CD4-positive, alpha-beta T cell treated with Interleukin-6 for 4 hours (primary cell): Measurements from ENCODE around the gene NFATC2.
A peak's percentile ranks its signal among the peaks of the same experiment; 100 is the strongest.
"Not testable (repeated sequence)": the region's sequence is repeated elsewhere in the genome, so short reads cannot be mapped to it uniquely, and the experiment has no call there.

Source experiments
- DNase-seq: peaks from one replicate; pipeline ENCODE4 v3.0.0-alpha.2; 2020; ENCODE audit warnings: mixed read lengths

The NFATC2 gene

DNA sequence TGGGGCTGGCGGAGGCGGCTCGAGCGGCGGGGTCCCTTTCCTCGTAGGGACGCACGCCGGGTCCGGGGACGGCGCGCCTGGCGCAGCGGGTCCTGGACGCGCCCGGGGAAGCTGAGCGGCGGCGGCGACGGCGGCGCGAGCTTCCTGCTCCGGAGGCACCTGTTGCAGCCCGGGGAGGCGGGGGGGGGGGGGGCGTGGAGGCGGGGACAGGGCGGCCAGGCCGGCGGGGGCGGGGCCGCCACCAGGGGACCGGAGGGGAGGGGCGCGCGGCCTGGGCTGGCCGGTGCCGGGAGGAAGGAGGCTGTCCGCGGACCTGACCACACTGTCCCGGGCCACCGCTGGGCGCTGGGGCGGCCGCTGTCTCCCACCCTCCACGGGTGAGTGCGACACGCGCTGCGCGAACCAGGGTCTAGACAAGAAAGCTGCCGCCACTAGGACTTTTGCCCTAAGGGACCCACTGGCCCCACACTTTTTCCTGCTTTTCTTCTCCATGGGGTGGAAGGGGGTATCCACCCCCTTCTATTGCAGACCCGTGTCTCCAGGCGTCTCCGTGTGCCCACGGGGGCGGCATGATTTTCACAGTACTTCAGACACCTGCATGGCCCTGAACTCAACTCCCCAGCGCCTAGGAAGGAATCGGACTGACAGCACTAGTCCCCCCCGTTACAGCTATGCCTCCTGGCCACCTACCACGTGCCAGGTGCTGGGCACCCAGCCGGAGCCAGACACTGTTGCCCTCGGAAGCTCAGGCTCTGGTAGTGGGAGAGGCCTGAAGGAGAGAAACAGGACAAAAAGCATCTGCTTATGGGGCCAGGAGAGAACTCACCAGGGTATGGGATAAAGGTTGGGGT is at the start of gene NFATC2:
Gene NFATC2 (minus strand): TSS at position 149 of the 851 bp plus-strand sequence. CDS start 220 bp downstream, outside the sequence.
- peak; percentile 80 for DNase-seq

DNA sequence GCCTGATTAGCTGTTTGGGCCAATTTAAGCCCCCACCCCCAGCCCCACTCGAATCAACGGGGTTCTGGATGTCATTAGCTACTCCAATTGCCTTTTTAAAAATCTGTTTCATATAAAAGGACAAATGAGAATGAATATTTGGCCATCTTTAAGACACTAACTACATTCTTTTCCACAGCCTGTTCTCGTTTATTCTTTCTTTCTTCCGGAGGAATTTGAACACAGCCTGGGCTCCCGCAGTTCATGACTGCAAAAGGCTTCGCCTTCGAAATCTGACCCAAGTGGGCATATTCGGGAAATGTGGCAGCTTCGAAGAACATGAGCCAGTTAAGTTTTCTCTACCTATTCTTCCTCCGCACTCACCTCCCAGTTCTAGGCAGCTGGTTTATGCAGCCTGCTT is 49.4 kb upstream of the NFATC2 start:
- no peak for DNase-seq

DNA sequence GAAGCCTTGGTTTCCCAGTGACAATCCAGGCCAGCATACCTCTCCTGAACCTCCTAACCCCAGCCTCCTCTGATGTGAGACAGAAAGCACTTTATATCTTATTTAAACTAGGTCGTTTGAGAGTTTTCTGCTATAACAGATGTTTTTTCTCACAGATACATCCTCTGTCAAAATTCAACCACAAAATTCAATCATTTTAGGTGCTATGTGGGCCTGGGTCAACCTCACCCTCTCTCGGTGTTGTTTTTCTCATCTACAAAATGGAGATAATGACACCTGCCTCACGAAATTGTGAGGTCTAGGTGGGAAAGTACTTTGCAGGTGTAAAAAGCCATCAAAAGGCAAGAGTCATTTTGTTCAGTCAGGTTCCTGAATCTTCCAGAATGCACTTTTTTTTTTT is 46.2 kb upstream of the NFATC2 start:
- DNase-seq: no peak

DNA sequence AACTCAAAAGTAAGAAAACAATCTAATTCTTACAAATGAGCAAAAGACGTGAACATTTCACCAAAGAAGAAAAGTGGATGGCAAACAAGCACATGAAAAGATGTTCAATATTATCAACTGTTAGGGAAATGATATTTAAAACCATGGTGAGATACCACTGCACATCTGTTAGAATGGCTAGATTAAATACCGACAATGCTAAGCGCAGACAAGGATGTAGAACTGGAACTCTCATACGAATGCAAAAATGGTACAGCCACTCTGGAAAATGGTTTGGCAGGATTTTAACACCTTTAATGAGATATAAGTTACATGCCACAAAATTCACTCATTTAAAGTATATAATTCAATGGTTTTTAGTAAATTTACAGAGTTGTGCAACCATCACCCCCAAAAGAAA is 44.6 kb upstream of the NFATC2 start:
- DNase-seq: no peak

DNA sequence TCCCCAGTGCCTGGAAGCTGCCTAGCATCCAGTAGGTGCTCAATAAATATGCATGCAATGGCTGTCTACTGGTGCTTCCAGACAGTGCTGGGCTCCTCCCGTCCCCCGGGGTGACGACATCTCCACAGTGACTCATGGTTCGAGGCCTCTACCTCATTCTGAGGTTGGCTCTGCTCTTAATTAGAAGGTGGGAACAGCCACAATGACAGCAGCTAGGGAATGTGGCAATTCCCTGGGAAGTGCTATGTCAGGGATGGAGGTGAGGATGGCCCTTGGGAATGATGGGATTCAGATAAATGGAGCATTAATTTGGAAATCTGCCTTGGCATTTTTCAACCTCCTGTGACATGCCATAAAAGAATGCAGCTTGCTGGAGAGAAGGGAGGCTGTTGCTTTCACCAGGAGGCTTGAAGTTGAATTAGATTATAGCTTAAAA is 43.5 kb upstream of the NFATC2 start:
- DNase-seq: no peak

DNA sequence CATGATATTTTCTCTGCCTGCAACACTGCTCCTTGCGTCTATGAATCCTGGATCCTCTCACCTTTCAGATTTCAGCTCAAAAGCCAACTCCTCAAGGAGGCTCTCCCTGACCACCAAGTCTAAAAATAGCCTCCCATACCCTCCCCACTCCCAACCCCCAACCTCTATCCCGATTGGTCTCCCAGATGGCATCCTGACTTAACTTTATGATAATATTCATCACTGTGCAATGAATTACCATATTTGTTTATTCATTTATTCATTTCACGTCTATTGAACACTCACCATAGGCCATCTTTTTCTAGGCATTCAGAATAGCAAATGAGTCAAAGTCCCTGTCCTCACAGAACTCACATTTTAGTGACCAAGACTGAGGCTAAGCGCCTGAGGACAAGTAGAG is 42.6 kb upstream of the NFATC2 start:
- no peak for DNase-seq

DNA sequence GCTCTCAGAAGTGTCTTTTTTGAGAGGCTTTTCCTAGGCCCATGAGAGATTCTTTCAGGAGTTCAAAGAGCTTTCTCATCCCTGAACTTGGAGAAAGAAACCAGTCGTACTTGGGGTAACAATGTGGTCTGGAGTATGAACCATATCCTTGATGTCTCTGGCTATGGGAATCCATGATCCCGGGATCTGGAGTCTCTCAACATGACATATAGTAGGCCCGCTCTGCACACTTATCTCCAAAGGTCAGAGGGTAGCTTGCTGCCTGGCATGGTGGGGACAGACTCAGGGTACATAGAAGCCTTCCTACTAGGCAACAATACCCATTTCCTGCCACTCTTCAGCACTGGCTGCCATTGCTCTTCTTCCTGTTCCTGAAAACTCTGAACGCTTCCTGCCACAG is 42.2 kb upstream of the NFATC2 start:
- DNase-seq: no peak

DNA sequence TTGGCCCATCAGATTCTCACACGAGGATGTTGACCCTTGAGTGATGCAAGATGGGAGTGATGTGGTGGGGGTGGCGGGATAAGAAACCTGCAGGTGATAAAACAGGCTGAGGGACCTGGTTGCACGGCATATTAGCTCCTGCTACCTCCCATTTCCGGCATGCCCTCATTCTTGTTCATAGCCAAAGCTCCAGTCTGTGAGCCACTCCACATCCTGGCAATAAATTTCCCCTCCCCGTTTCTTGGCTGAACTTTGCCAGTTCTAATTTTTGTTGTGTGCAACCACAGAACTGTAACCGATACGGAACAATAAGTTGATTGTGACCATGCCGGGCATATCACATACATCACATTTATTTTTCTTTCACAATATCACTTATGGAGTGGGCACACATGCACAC is 41.6 kb upstream of the NFATC2 start:
- DNase-seq: no peak

DNA sequence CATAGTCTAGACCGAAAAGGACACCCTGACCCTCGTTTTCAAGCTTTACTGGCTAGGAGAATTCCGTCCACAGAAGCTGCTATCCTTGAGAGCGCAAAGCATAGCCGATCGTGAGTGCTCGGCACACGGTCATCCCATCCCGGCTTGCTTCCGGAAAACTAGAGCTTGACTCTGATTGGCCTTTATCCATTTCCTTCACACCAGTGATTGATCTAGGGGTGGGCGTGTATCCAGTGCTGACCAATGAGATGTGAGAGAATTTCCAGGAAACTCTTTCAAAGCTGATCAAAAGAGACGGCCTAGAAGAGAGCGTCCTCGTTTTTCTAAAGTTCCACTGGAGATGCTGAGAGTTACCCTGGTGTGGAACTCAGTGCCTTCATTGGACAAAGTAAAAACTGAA is 41.0 kb upstream of the NFATC2 start:
- DNase-seq: no peak

DNA sequence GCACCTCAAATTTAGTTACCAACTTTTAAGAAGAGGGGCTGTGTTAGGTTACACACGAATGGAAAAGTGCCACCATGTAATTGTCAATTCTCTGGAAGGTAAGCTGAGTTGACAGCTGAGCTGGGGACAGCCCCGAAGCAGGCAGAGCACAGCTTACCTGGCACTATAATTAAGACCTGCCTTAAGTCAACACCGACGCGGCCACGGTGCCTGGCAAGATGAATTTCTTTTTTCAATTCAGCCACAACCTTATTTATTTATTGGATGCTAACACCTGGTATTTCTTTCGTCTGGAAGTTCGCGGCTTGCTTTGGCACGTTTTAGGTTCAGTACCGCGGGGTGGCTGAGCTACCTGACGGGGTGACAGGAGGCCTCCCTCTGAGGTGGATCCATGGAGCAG is 40.6 kb upstream of the NFATC2 start:
- no peak for DNase-seq

DNA sequence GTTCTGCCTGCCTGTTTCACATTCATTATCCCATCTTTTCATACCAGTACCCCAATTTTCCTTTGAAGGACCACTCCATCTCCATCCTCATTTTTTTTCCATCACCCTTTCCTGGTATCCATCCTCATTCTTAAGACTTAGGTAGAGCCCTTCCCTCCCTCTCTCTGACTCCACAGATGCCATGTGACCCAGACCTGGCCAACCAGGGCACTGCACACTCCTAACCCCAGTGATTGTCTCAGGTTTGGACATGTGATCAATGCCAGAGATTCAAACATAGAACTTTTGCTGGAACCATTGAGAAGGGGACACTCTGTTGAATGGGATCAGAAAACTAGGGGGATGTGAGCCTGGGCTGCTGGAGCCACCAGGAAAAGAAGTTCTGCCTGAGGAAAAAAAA is 39.1 kb upstream of the NFATC2 start:
- DNase-seq: no peak

DNA sequence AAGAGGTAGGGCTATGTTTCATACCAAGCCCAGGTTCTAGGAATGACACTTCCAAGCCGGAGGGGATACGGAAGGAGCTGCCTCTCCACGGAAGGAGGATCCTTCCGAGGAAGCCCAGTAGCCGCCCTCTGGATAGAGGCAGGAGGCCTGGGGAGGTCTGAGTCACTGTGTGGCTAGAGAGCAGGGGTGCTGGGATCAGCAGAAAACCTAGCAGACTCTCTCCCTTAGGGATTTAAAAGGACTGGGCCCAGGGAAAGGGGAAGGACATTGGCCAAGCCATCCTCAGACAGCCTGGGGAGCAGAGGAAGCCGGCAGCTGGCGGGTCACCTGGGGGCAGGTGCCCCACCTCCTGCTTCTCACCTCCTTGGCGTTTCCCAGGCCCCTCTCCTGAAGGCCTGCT is 36.6 kb upstream of the NFATC2 start:
- DNase-seq: no peak

DNA sequence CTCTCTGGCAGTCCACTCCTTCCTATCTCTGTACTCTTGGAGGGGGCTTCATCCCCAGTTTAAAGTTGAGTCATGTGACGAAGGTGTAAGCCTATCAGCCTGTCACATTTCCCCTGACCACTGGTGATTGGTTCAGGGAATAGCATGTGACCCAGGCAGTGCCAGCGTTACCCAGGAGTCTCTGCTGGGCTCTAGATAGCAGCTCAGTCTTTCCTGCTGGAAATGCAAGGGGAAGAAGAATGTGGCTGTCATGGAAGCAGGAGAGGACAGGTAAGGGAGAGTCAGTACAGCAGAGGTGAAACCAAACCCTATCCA is 35.6 kb upstream of the NFATC2 start:
- no peak for DNase-seq

DNA sequence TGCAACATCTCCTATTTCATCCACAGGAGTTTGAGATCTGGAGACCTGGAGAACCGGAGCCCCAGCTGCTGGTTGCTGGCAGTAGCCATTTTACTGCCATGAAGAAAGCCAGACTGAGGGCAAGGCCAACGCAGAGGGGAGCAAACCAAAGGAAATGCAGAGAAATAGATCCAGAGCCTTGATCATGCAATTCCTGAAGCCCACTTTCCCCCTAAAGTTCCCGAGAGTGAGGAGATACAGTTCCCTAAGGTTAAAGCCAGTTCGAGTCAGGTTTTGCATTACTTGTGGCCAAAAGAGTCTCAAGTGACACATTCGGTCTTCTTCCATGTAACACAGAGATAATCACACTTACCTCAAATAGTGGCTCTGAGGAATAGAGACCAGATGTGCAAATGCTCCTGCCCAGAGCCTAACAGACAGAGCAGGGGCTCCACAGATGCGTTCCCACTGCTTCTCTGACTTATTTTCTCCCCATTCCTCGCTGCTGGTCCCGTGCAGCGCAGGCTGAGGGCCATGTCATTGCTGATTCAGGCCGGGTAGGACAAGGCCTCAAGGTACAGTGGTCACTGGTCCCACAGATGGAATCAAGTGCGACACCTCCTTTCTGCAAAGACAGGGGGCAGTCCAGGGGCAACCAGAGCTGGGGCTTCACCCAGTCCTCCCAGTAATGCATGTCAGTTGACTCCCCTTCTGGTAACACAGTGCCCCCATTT is 35.1 kb upstream of the NFATC2 start:
- no peak for DNase-seq

DNA sequence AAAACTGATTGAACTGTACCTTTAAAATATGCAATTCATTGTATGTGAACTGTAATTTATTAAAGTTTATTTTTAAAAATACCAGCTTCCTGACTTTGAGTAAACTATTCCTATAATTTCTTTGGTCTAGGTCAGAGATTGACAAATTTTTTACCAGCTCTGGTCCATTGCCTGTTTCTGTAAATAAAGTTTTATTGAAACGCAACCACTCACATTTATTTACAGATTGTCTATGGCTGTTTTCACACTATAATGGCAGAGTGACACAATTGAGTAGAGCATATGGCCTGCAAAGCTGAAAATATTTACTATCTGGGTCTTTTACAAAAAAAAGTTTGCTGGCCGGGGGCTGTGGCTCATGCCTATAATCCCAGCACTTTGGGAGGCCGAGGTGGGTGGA is 33.0 kb upstream of the NFATC2 start:
- no peak for DNase-seq

DNA sequence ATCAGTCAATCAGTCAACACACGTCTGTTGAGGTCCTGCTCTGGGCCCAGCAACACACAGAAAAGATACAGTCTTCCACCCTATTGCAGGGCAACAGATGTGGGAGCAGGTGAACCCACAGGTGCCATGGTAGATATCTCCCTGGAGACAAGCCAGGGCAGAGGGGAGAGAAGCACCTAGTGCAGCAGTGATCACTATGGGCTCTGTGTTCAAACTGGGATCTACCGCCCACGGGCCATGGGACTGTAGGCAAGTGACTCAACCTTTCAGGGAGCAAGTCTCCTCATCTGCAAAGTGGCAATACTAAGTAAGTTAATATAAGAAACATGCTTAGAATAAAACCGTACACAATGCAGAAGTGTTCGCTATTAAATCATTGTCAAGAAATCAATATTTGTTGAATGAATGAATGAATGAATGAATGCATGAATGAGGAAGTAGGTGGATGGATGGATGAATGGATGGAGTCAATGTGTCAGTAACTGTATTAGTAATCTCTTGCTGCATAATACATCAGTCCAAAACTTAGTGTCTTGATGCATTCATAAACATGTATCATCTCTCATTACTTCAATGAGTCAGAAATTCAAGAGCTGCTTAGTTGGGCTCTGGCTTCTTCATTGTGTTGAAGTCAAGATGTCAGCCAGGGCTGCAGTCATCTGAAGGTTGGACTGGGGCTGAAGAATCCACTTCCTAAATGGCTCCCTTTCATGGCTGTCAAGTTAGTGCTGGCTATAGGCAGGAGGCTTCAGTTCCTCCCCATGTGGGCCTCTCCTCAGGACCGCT is 31.9 kb upstream of the NFATC2 start:
- no peak for DNase-seq

DNA sequence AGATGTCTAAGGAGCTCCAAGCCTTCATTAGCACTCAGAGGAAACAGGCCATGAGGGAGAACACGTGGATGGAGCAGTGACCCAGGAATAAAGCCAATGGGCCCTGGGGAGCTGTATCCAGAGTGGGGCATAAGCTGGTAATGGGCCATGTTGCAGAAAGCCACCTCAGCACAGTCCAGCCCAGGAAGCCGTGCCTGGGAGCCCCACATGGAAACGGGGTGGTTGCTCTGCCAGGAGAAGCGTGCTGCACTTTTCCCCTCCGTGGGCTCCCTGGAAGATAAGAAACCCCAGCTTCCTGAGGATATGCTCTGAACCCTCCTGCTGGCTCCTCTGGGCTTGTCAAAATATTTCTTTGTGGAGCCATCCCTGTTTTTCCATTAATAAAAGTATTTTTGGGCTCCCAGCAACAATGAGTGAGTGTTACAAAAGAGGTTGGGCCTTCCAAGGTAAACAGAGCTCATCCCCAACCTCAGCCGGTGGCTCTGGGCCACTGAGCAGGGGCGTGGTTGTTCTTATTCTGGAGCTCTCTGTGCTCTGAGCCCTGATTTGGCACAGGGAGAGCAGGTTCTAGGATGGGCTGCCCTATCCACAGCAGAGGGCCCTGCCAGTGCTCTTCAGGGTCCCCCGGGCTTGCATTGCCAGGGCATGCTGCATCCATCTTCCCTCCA is 31.2 kb upstream of the NFATC2 start:
- no peak for DNase-seq

DNA sequence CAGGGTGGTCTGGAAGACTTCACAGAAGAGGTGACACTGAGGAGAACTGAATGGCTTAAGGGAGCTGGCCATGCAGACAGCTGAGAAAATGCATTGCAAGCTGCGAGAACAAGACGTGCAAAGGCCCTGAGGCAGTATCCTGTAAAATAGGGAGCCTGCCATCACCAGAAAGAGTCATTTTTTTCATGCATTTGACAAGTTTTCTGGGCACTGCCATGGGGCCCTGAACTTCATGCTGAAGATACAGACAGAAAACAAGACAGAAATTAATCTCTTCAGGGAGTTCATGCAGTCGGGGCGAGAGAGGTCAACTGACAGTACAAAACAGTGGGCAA is 28.9 kb upstream of the NFATC2 start:
- DNase-seq: no peak

DNA sequence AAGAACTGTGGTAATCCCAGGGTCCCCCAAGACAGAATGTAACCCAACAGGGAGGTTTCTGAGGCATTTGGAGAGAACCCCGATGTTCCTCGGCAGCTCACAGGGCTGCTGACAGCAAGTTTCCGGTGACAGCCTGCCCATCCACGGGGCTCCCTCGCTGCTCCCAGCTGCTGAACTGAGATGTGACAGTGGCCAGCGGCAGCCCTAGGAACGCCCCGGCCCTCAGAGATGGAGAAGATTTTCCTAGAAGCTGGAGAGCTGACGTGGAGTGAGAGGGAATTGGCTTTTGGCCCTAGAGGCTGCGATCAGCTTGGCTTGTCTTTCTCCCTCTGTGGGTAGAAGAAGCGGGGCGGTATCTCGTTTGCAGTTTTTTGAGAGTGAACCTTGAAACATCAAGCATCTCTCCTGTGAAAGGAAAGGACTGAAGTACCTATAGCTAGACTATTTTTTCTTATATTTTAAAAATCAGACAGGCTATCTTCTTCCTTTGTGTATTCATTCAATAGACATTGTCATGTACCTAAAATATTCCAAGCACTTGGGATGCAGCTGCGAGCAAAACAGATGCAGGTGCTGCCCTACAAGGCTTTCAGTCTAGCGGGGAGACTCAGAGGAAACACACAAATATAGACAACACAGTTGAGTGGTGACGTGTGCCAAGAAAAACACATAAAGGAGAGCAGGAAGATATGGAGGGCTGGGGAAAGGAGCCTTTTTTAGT is 28.4 kb upstream of the NFATC2 start:
- DNase-seq: no peak

DNA sequence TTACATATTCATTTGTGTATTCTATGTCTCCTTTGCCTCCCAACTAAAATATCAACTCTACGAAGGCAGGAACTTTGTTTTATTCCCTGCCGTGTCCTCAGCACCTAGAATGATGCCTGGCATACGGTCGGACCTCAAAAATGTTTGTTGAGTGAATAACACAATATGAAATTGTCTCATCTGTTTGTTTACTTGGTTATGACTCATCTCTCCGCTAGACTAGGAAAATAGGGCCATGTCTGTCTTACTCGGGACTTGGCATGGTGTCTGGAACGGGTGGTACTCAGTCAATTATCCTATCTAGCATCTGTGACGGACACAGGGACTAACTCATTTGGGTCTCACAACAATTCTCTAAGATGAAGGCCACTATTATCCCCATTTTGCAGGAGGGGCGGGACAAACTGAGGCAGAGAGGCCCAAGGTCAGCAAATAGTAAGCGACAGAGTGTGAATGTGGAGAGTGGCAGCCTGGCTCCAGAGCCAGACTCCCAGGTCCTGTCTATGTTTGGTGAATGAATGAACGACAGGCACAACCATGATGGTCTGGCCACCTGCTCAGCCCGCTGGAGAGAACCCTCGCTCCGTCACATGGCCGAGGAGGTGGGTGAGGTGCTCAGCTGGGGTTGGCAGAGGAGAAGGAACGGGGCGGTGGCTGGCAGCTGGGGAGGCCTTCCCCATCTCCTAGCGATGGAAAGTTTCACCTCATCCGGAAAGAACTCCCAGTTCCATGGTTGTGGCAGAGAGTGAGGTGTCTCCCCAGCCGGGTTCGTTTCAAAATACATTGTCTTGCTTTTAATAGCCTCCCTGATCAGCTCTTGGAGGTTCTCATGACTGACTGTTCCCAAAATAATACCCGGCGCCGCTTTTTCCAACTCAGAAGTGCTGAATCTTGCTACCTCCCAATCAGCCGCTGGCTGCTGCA is 27.6 kb upstream of the NFATC2 start:
- DNase-seq: no peak

DNA sequence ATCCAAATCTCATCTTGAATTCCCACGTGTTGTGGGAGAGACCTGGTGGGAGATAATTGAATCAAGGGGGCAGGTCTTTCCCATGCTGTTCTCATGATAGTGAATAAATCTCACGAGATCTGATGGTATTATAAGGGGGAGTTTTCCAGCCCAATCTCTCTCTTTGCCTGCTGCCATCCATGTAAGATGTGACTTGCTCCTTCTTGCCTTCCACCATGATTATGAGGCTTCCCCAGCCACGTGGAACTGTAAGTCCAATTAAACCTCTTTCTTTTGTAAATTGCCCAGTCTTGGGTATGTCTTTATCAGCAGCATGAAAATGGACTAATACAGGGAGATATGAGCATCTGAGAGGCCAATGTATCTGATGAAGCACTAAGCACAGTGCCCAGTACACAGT is 26.0 kb upstream of the NFATC2 start:
- DNase-seq: not testable (repeated sequence)

DNA sequence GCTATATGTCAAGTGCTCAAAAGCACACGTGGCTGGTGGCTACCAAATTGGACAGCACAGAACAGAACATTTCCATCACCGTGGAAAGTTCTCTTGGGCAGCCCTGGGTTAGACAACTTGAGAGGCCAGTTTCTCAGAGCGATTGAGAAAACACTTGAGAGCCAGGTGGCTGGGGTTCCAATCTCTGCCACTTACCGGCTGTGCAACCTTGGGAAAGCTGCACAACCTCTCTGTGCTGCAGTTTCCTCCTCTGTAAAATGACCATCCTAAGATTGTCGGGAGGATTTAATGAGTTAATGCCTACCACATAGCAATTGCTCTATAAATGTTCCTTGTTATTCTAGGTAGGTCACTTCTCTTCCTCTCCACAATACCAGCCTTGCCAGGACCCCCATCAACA is 25.1 kb upstream of the NFATC2 start:
- no peak for DNase-seq
